NOMO-1 treated with DMSO at 0.1 percent for 48 hours (cell line): ENCODE results near the gene UTRN.

Source experiments
- DNase-seq: peaks from one replicate; lab custom pipeline; 2025; ENCODE audit not compliant: unreplicated experiment; lab: John Stamatoyannopoulos, UW

Gene UTRN

GRCh38 chr6:144283646-144284477, 1.3 kb upstream of the UTRN start:
- DNase-seq: peak; percentile 33

- DNase-seq: no peak
Observed at GRCh38 chr6:144284478-144284782, 705 bp upstream of the UTRN start.

GRCh38 chr6:144285548-144285797, 338 bp downstream of the UTRN start:
- DNase-seq: no peak

- peak; percentile 41 for DNase-seq
Observed at GRCh38 chr6:144285798-144286502, 815 bp downstream of the UTRN start.

GRCh38 chr6:144286503-144287393, 1.6 kb downstream of the UTRN start:
- DNase-seq: peak; percentile 8

- no peak for DNase-seq
Observed at GRCh38 chr6:144289006-144289405, 3.9 kb downstream of the UTRN start.

GRCh38 chr6:144292372-144292771, 7.2 kb downstream of the UTRN start:
- DNase-seq: no peak

- no peak for DNase-seq
Observed at GRCh38 chr6:144294016-144294415, 8.9 kb downstream of the UTRN start.

- DNase-seq: no peak
Observed at GRCh38 chr6:144295211-144295610, 10.1 kb downstream of the UTRN start.

GRCh38 chr6:144295981-144296767, 11.0 kb downstream of the UTRN start:
- DNase-seq: no peak

GRCh38 chr6:144296973-144297372, 11.8 kb downstream of the UTRN start:
- DNase-seq: no peak

- DNase-seq: no peak
Observed at GRCh38 chr6:144297511-144298100, 12.5 kb downstream of the UTRN start.

GRCh38 chr6:144298194-144298593, 13.1 kb downstream of the UTRN start:
- DNase-seq: no peak

- DNase-seq: no peak
Observed at GRCh38 chr6:144298916-144299315, 13.8 kb downstream of the UTRN start.

- DNase-seq: no peak
Observed at GRCh38 chr6:144302701-144303372, 17.7 kb downstream of the UTRN start.

- DNase-seq: no peak
Observed at GRCh38 chr6:144304223-144304848, 19.2 kb downstream of the UTRN start.

- DNase-seq: no peak
Observed at GRCh38 chr6:144305567-144305966, 20.4 kb downstream of the UTRN start.

GRCh38 chr6:144305985-144306384, 20.9 kb downstream of the UTRN start:
- DNase-seq: no peak

- DNase-seq: no peak
Observed at GRCh38 chr6:144307880-144308279, 22.7 kb downstream of the UTRN start.

- no peak for DNase-seq
Observed at GRCh38 chr6:144310765-144311164, 25.6 kb downstream of the UTRN start.
